Type B pancreatic cell (in vitro differentiated cells): Measurements from ENCODE around the gene EHMT1. TPM values are rescaled to one million over a fixed set of nuclear protein-coding genes. Genes with fewer than 3 reads are reported as not detected.

Source experiments
- DNase-seq: peaks from one replicate; pipeline ENCODE4 v3.0.0; 2021; ENCODE audit warnings: mixed read lengths; ENCODE audit not compliant: unreplicated experiment; ENCODE audit errors: extremely low spot score
- H3K27ac Mint-ChIP-seq: 2 replicates; pipeline ENCODE4 v1.8.0; 2021; ENCODE audit warnings: mild to moderate bottlenecking, mixed read lengths
- H3K27me3 Mint-ChIP-seq: 2 replicates; pipeline ENCODE4 v1.8.0; 2021; ENCODE audit warnings: mixed read lengths
- H3K36me3 Mint-ChIP-seq: 2 replicates; pipeline ENCODE4 v1.8.0; 2021; ENCODE audit warnings: mixed read lengths
- H3K4me1 Mint-ChIP-seq: one replicate; pipeline ENCODE4 v1.8.0; 2021; ENCODE audit warnings: mixed read lengths; ENCODE audit not compliant: unreplicated experiment
- H3K4me3 Mint-ChIP-seq: 2 replicates; pipeline ENCODE4 v1.8.0; 2021; ENCODE audit warnings: mild to moderate bottlenecking, mixed read lengths
- H3K9me3 Mint-ChIP-seq: 2 replicates; pipeline ENCODE4 v1.8.0; 2021; ENCODE audit warnings: mixed read lengths
- CTCF ChIP-seq: fragments of 200-600 bp; sonication (generic); conservative IDR thresholded peaks from 2 replicates; pipeline ENCODE4 v1.5.0; 2021; ENCODE audit warnings: antibody characterized with exemption, mild to moderate bottlenecking
- total RNA-seq: library from RNA; stranded (reverse); gene quantifications from 2 replicates; pipeline ENCODE4 v1.2.1, GENCODE V29; 2021; ENCODE audit warnings: low replicate concordance

Gene EHMT1
- total RNA-seq, 1 donor from 2014 or later, result 111 TPM

DNA sequence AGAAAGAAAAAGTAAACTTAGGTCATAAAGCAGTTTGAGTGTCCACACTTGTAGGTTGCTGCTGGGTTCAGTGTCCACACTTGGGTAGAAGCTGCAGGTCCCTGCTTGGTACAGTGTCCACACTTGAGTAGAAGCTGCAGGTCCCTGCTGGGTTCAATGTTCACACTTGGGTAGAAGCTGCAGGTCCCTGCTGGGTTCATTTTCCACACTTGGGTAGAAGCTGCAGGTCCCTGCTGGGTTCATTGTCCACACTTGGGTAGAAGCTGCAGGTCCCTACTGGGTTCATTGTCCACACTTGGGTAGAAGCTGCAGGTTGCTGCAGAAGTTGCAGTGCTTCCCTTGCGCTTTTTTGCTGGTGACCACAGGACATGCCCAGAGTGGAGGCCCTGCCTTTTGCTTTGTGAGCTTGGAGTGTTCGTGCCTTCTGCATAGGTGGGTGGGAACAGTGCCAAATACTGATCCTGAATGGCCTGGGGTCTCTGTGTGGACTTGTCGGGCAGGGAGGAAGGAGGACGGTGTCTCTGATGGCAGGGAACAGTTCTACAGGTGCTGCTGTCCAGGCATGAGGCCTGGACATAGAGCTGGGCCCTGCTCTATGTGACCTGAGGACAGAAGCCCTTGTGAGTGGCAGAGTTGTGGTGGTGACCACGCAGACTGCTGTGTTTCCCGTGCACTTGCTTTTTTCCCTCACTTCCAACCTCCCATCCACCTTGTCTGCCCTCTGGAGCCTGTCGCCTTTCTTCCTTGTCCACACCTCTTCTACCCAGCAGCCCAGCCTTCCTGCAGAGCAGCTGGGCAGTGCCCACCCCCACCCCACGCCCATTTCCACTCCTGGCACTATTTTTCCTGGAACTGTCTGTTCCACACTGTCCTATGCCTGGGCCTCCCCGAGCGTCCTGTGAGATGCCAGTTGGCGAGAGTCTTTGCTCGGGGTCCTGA lies 120.8 kb downstream of the EHMT1 start:
- H3K4me1 Mint-ChIP-seq, result peaks cover 13% of the 10 kb centered on the region
- TF ChIP-seq CTCF, result no peak
- H3K27ac Mint-ChIP-seq, result no peak overlapping the region
- no peaks in the 10 kb centered on the region for H3K27me3 Mint-ChIP-seq
- no peak overlapping the region for H3K4me3 Mint-ChIP-seq
- no peak for DNase-seq
- H3K9me3 Mint-ChIP-seq, result peaks cover 5% of the 10 kb centered on the region
- H3K36me3 Mint-ChIP-seq, result peaks cover 25% of the 10 kb centered on the region

DNA sequence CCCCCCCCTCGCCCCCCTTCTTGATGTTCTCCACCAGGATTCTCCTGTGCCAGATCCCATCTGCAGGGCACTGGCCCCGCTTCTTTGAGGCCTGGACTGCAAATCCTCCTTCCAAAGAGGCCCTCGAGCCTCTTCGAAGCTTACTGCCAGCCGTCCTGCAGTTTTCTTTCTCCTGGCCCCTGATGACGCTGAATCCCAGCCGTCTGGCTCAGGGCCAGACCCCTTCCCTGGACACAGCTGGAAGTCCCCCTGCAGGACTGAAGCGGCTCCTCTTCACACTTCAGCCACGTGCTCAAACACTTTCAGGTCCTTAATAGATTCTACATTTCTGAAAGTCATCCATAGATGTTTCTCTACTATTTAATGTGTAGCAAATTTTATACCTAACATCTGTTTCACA lies 121.5 kb downstream of the EHMT1 start:
- DNase-seq, result no peak
- Mint-ChIP-seq H3K9me3 (peaks cover 5% of the 10 kb centered on the region), H3K4me3 (no peak overlapping the region), H3K4me1 (peaks cover 13% of the 10 kb centered on the region), H3K27ac (no peak overlapping the region), H3K27me3 (no peaks in the 10 kb centered on the region), H3K36me3 (peaks cover 24% of the 10 kb centered on the region)
- no peak for TF ChIP-seq CTCF

DNA sequence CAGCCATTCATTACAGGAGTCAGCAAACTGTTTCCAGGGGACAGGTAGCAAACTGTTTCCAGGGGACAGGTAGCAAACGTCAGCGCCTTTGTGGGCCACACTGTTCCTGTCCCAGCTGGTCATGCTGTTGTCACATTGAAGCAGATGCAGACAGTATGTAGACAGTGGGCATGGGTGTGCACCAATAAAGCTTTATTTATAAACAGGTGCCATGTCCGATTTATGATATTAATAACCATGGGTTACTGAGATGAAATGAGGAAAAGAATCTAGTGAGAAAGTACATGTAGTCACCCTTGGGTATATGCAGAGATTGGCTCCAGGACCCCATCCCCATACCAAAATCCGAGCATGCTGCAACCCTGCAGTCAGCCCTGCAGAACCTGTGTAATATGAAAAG lies 122.5 kb downstream of the EHMT1 start:
- no peak for DNase-seq
- Mint-ChIP-seq H3K36me3 (peaks cover 19% of the 10 kb centered on the region), H3K4me1 (peaks cover 13% of the 10 kb centered on the region), H3K27me3 (no peaks in the 10 kb centered on the region), H3K27ac (no peak overlapping the region), H3K4me3 (no peak overlapping the region), H3K9me3 (no peaks in the 10 kb centered on the region)
- TF ChIP-seq CTCF, result no peak

GRCh38 chr9:137742698-137743097 lies 123.9 kb downstream of the EHMT1 start:
- H3K27ac Mint-ChIP-seq, result no peak overlapping the region
- peaks cover 13% of the 10 kb centered on the region for H3K4me1 Mint-ChIP-seq
- no peak for TF ChIP-seq CTCF
- H3K9me3 Mint-ChIP-seq, result no peaks in the 10 kb centered on the region
- DNase-seq, result no peak
- H3K36me3 Mint-ChIP-seq, result peaks cover 19% of the 10 kb centered on the region
- H3K27me3 Mint-ChIP-seq, result no peaks in the 10 kb centered on the region
- no peak overlapping the region for H3K4me3 Mint-ChIP-seq

GRCh38 chr9:137743695-137744094 lies 124.9 kb downstream of the EHMT1 start:
- peaks cover 11% of the 10 kb centered on the region for H3K4me1 Mint-ChIP-seq
- H3K27ac Mint-ChIP-seq, result no peak overlapping the region
- H3K9me3 Mint-ChIP-seq, result no peaks in the 10 kb centered on the region

More at GRCh38 chr9:137743695-137744094, 124.9 kb downstream of the EHMT1 start:
- no peak for DNase-seq
- Mint-ChIP-seq H3K27me3 (no peaks in the 10 kb centered on the region), H3K4me3 (no peak overlapping the region), H3K36me3 (peaks cover 13% of the 10 kb centered on the region)
- TF ChIP-seq CTCF, result no peak
